HG02938 (cell line): ENCODE measurements around the gene ZNF446.
"Not testable (repeated sequence)": the region's sequence is repeated elsewhere in the genome, so short reads cannot be mapped to it uniquely, and the experiment has no call there.

Experiments used
- ATAC-seq: cut with Tn5 transposase; IDR thresholded peaks from one replicate; pipeline ENCODE4 v1.9.1; 2021; ENCODE audit warnings: mild to moderate bottlenecking, moderate library complexity; ENCODE audit not compliant: unreplicated experiment

Gene ZNF446

GRCh38 chr19:58498316-58499020, 22.3 kb downstream of the ZNF446 start:
- no peak for ATAC-seq

GRCh38 chr19:58499021-58499927, 23.1 kb downstream of the ZNF446 start:
- ATAC-seq: peak; percentile 88

- no peak for ATAC-seq
These were observed 24.1 kb downstream of the ZNF446 start for GRCh38 chr19:58500242-58500641.

- ATAC-seq: not testable (repeated sequence)
These were observed 31.6 kb downstream of the ZNF446 start for GRCh38 chr19:58507602-58508223.

- no peak for ATAC-seq
These were observed 33.6 kb downstream of the ZNF446 start for GRCh38 chr19:58509731-58510083.

GRCh38 chr19:58510084-58510862, 34.1 kb downstream of the ZNF446 start:
- ATAC-seq: no peak

- ATAC-seq: no peak
These were observed 35.4 kb downstream of the ZNF446 start, which contains the start of gene SLC27A5 for GRCh38 chr19:58511353-58512208. Gene SLC27A5 (minus strand): TSS chr19:58511992. CDS start chr19:58511955, 37 bp downstream.

- no peak for ATAC-seq
These were observed 37.1 kb downstream of the ZNF446 start for GRCh38 chr19:58513213-58513693.

- peak; percentile 55 for ATAC-seq
These were observed 37.8 kb downstream of the ZNF446 start for GRCh38 chr19:58513694-58514563.

- ATAC-seq: no peak
These were observed 38.4 kb downstream of the ZNF446 start for GRCh38 chr19:58514564-58515022.

GRCh38 chr19:58515259-58515658, 39.1 kb downstream of the ZNF446 start:
- ATAC-seq: no peak

- no peak for ATAC-seq
These were observed 40.2 kb downstream of the ZNF446 start for GRCh38 chr19:58516246-58516836.

- no peak for ATAC-seq
These were observed 41.0 kb downstream of the ZNF446 start for GRCh38 chr19:58516964-58517833.

- no peak for ATAC-seq
These were observed 42.3 kb downstream of the ZNF446 start for GRCh38 chr19:58518256-58519086.

- ATAC-seq: no peak
These were observed 42.9 kb downstream of the ZNF446 start for GRCh38 chr19:58519087-58519354.

- ATAC-seq: peak; percentile 84
These were observed 43.5 kb downstream of the ZNF446 start, which contains the start of gene ZBTB45 for GRCh38 chr19:58519355-58520256. Gene ZBTB45 (minus strand): TSS chr19:58519810. CDS start chr19:58517673, 2,137 bp downstream.
